Putamen (tissue), 1 donor: ENCODE data around the gene TMEM41B.
"Not testable (repeated sequence)": the region's sequence is repeated elsewhere in the genome, so short reads cannot be mapped to it uniquely, and the experiment has no call there.

ENCODE experiments used
- DNase-seq: peaks from one replicate; pipeline ENCODE4 v3.0.0-alpha.2; 2016; ENCODE audit warnings: low spot score

Gene TMEM41B

DNA sequence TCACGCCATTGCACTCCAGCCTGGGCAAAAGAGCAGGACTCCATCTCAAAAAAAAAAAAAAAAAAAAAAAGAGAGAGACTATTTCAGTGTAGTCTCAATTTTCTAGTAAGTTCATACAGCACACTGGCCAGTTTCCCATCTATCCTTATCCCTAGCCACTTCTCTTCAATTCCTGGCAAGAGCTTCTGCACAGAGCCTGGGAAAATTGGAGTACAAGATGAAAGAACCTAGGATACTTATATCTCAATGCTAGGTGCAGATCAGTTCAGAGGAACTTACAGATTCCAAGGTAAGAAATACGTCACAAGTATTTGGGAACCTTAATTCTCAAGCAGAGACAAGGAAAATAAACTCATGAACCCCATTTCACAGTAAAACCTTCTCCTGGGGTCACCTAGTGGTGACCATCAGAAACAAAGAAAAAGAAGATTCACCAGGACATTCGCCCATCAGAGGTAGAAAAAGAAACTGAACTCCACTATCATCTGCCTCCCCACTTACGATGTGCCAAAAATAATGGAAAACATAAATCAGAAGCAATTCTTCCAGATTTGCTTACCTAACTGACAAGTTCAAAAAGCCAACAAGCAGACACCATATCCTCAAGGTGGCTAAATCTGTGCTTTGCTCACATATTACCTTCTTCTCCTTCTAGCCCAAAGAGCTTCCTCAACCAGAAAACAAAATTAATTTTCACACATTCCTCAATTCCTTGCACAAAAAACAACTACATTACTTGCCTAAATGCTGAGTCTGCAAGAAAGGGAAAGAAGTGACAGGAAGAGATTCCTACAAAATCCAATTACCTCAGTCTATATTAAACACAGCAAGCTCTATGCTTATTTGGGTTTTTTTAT lies 54.2 kb downstream of the TMEM41B start:
- DNase-seq, result no peak

DNA sequence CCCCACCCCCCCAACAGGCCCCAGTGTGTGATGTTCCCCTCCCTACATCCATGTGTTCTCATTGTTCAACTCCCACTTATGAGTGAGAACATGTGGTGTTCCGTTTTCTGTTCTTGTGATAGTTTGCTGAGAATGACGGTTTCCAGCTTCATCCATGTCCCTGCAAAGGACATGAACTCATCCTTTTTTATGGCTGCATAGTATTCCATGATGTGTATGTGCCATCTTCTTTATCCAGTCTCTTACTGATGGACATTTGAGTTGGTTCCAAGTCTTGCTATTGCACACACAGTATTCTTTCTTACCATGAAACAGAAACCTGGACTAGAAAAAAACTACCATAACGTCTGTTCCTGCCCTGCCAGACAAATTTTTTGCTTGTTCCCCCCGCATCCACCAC lies 56.1 kb downstream of the TMEM41B start:
- not testable (repeated sequence) for DNase-seq

DNA sequence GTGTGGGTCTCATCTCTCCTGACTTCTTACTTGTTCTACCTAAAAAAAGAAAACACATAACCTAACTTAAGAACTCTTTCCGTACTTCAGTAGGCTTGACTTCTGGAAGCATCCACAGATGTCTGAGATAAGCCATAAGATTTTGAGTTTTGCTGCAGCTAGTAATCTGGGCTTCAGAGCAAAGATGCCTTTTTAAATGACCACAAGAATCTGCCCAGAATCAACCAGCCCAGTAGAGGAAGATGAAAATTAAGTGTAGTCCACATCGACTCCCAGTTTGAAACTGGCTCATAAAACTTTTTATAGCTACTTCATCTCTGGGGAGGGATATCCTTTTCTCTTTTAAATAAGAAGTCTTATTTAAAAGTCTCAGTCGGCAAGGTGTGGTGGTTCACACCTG lies 60.0 kb downstream of the TMEM41B start:
- no peak for DNase-seq

DNA sequence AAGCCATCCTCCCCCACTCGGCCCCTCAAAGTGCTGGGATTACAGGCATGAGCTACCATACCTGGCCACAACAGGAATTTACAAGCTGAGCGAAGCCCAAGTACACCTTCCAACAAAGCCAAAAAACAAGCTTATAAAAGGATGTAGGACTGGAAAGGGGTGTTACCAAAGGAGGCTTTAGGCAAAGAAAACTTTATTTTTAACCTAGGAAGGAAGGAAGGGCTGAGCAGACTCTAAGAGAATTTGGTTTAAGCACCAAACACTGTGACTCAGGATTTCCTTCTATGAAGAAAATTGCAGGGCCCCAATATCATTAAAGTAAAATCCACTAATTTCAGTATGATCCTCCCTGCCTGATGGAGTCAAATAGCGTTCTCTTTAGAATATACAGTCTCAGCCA lies 61.3 kb downstream of the TMEM41B start:
- no peak for DNase-seq

DNA sequence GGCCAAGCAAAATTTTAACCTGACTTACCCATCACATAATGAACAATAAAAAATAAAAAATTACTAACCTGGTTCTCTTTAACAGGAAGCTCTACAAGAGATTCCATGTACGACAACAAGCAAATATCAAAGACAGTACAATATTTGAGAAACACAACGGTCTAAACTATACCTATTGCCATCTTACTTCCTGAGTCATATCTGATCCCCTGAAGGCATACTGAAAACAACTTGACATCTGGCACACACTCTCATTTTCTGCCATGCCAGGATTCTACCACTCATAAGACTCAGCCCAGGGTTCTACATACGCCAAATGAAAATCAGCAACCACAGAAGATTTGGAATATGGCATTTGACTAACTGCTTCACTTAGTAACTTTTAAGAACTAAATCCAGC lies 63.1 kb downstream of the TMEM41B start:
- no peak for DNase-seq

DNA sequence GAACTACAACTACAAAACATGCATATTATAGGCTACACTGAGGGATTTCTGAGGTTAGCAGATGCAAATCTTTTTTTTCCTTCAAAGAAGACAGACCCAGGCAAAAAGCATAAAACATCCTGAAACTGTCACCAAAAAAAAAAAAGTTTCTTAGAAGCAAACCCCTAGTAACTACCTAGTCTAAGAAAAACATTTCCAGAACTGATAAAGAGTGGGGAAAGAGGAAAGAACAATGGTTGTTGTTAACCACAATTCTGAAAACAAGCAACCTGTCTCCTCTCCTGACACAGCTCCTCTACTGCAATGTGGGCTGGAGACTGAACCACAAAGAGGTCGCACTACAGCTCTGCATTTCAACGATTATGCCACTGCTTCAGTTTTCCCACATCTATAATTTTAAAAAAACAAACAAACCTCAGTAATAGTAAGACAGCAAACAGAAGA lies 64.2 kb downstream of the TMEM41B start:
- DNase-seq, result no peak

DNA sequence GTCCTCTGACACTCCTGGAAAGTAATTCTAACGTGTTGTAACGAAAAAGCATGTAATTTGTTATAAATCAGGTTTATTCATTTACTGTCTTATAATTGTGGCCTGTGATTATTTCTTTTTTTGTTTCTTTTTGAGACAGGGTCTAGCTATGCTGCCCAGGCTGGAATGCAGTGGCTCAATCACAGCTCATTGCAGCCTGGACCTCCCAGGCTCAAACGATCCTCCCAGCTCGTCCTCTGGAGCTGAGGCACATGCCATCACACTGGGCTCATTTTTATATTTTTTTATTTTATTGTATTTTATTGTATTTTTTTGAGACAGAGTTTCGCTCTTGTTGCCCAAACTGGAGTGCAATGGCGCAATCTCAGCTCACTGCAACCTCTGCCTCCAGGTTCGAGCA lies 65.1 kb downstream of the TMEM41B start:
- DNase-seq, result no peak

DNA sequence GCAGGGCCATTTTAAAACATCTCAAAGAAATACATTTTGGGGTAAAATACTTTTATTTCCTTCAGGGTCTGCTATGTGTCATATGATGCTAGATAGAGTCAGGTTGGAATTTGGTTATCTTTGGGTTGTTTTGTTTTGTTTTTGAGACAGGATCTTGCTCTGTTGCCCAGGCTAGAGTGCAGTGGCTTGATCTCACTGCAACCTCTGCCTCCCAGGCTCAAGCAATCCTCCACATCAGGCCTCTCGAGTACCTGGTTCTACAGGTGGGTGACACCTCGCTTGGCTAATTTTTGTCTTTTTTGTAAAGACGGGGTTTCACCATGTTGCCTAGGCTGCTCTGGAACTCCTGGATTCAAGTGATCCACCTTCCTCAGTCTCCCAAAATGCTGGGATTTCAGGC lies 66.5 kb downstream of the TMEM41B start:
- no peak for DNase-seq

DNA sequence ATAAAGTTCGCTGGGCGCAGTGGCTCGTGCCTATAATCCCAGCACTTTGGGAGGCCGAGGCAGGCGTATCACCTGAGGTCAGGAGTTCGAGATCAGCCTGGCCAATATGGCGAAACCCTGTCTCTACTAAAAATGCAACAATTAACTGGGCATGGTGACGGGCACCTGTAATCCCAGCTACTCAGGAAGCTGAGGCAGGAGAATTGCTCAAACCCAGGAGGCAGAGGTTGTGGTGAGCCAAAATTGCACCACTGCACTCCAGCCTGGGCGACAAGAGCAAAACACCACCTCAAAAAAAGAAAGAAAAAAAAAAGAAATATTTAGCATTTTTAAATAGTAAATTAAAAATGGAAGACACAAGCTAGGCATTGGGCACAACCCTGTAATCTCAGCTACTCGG lies 78.2 kb downstream of the TMEM41B start:
- DNase-seq, result not testable (repeated sequence)

DNA sequence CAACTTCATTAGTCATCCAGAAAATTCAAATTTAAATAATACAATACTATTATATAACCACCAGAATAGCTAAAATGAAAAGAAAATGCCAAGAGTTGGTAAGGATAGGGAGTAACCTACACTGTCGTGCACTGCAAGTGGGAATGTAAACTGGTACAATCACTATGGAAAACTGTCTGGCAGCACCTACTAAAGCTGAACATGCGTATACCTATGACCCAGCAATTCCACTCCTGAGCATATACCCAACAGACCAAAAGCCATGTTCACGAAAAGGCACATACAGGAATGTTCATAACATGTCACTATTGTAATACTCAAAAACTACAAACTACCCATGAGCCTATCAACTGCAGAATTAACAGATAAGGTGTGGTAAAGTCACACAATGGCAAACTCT lies 81.9 kb downstream of the TMEM41B start:
- DNase-seq, result no peak

DNA sequence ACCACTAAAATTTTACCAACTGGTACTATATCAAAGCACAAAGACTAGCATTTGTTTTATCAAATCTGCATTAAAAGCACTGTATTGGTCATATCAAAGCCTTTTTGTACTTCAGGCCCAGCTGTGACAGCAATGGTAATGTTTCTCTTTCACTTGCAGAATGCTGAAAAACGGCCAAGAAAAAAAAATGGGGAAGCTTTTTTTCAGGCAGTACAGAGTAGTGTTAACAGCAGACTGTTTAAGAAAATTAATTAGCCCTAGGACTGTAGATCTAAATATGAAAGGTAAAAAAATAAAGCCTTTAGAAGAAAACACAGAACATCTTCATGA lies 82.6 kb downstream of the TMEM41B start:
- DNase-seq, result peak; percentile 94
